Stimulated activated CD4-positive, alpha-beta T cell treated with anti-CD3 and anti-CD28 coated beads, TNF-alpha, amount 100 ng/mL, for 24 hours (primary cell): ENCODE data around the gene RAB29.
"Not testable (repeated sequence)": the region's sequence is repeated elsewhere in the genome, so short reads cannot be mapped to it uniquely, and the experiment has no call there.

Experiments used
- DNase-seq, 3 experiments: peaks; one replicate each; pipeline ENCODE4 v3.0.0-alpha.2; 2020; ENCODE audit warnings: low read depth in 3 of 3

RAB29 gene, protein sequence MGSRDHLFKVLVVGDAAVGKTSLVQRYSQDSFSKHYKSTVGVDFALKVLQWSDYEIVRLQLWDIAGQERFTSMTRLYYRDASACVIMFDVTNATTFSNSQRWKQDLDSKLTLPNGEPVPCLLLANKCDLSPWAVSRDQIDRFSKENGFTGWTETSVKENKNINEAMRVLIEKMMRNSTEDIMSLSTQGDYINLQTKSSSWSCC

DNA sequence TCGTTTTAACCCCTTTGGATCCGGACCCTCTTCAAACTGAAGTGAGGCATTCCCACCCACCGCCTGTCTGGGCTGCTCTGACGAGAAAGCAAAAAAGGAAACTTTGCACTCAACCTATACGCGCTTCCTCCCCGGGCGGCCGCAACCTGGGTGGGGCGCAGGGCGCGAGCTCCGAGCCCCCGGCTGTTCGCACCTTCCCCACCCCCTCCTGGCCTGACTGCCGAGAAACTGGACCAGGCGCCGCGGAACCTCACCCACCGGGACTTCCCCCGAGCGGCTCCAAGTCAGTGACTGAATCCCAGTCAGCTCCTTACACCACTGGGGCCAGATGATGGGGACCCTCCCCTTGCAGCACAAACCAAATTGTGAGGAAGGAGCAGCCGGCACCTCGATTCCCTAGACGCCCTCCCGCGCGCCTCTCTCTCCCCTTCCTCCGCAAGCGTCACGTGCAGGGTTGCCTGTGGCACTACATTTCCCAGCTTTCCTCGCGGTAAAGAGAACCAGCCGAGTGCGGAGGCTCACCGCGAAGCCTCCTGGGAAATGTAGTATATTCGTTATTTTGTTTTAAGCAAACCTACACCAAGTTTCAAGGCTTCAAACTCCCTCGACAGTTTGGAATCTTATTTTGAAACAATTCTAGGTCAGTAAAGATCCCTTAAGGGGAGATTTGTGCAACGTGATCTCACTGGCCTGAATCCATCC is at the start of gene RAB29:
RAB29 (minus strand) TSS at position 468 of the 702 bp plus-strand sequence. CDS start 526 bp downstream, outside the sequence.
- DNase-seq: peak; percentile 67 to 79 (median 74)

DNA sequence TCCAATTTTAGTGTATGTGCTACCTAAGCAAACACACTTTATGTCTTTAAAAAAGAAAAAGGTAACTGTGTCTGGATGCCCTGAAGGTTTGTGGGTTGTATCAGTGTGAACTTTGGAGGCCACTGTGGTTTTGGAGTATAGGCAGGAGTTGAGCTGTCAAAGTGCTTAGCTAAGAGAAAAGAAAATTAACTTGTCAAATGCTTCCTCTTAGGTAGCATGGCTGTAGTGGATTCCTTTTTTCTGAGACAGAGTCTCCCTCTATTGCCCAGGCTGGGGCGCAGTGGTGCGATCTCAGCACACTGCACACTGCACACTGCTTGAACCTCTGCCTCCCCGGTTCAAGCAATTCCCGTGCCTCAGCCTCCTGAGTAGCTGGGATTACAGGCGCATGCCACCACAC is 48.9 kb upstream of the RAB29 start:
- no peak for DNase-seq

DNA sequence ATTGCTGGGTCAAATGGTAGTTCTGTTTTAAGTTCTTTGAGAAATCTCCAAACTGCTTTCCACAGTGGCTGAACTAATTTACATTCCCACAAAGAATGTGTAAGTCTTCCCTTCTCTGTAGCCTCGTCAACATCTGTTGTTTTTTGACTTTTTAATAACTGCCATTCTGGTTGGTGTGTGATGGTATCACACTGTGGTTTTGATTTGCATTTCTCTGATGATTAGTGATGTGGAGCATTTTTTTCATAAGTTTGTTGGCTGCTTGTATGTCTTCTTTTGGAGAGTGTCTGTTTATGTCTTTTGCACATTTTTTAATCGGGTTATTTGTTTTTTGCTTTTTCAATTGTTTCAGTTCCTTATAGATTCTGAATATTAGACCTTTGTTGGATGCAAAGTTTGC is 48.0 kb upstream of the RAB29 start:
- DNase-seq: not testable (repeated sequence)

DNA sequence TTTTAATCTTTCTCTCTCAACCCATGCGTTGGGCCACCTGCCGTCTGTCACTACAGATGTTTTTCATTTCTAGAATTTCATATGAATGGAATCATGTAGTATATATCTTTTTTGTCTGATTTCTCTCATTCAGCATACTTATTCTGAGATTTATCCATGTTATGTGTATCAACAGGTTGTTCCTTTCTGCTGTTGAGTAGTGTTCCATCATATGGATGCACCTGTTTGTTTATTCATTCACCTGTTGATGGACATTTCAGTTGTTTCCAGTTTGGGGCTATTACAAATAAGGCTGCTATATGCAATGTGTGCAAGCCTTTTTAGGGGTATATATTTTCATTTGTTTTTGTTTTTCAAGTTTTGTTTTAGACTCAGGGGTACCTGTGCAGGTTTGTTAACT is 47.1 kb upstream of the RAB29 start:
- no peak for DNase-seq

DNA sequence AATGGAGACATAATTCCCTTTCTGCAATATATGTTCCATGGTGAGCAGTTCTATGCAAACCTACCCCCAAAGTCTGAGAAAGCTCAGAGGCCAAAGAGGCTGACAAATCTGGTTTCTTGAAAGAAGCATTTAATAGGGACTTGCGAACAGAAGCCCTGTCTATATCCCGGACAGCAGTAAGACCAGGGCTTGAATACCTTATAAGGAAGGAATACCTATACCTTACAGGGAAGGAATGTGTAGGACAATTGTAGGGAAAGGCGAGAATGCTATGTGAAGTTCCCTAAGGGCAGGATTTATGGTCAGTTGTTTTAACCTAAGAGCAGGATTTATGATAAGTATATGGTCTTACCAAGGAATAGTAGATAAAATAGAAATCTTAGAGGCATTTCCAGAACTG is 42.7 kb upstream of the RAB29 start:
- no peak for DNase-seq

DNA sequence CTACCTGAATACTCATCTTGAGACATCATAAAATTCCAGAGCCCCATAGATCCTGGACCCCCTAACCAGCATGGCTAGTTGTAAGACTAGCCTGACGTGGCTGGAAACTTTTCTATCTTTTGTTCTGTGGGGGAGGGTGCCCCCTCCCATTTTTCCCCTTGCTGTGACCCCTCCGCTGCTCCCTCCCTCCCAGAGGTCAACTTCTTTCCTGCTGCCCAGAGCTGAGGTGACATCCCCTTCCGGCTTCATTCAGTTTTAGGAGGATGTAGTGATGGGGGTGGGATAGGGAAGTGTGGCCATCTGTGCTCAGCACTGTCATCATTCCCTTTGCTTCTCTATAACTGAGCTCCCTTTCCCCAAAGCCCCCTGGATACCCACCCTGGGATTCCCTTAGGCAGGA is 42.1 kb upstream of the RAB29 start:
- no peak for DNase-seq

DNA sequence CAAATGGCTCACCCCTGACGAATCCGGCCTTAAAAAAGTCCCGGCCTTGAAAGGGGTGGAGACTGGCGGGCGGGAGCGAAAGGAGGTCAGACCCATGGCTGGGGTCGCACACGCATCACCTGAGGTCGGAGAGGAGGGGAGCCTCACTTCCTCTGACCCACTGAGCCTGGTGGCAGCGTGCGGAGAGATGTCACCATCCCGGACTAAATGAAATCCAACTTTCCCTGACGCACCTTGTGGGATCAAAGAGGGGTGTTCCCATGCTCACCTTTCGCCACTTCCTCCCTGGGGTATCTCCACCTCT is 38.4 kb upstream of the RAB29 start:
- no peak for DNase-seq

DNA sequence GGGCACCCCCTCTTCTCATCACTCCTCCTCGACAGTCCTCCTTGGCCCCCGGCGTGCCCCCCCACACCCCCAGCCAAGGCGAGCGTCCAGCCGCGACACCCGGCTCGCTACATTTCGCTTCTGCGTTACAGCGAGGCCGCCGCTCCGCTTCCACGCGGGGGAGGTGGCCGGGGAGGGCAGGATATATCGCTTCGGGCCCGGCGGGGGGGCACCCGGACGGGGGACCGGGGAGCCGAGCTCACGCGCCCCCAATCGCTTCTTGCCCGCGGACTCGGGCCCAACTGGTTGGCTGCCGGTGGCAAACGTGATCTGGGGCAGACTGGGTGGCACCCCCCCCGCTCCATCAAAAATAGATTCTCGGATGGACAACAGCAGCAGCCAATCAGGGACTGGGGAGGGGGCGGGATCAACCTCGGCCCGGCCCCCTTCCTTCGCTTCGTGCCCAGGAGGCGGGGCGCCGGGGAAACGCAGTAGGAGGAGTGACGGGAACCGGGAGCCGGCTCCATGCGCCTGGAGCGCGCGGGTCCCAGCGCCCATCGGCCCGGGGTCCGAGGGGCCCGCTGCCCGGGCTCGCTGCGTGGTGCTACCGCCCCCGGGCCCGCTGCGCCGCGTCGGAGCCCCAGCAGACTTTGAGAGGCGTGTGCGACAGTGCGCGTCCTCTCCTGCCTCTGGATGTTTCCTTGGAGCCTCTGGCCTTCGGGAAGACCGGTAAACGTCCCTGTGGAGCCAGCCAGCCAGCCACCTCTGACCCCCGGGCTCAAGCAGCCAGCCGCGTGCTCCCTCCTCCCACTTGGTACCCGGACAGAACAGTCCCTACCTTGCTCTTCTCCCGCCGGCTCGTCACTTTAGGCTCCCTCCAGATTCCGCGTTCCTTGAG is 37.8 kb upstream of the RAB29 start, which contains the start of gene SLC41A1:
SLC41A1 (minus strand) TSS at position 321 of the 877 bp plus-strand sequence. CDS start 2,757 bp downstream, outside the sequence.
- peak; percentile 76 to 89 (median 78) for DNase-seq

DNA sequence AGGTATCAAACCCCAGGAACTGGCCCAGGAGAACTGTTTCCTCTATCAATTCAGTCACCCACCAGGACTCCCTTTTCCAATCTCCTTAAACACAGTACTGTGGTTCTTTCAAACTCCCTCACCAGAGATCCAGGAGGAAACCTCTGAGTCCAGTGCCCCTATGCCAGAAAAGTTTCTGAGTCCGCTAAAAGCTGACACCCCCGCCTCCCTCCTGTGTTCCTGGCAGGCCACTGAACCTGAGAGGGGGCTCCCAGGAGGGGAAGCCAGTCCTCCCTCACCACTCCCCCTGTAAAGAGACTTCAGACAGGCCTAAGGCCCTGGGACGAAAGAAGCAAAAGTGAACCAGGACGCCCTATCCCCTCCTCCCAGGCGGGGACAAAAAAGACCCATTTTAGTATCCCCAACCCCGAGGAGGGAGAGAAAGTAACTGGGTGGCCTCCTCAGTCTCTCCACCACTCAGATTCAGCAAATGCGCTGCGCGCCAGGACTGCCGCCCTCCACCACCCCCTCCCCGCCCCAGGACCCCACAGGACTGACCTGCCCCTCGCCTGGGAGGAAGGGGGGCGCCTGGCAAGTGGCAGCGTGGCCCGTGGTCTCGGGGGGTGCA is 37.1 kb upstream of the RAB29 start:
- DNase-seq: peak in 1 of 3 experiments; percentile 4

DNA sequence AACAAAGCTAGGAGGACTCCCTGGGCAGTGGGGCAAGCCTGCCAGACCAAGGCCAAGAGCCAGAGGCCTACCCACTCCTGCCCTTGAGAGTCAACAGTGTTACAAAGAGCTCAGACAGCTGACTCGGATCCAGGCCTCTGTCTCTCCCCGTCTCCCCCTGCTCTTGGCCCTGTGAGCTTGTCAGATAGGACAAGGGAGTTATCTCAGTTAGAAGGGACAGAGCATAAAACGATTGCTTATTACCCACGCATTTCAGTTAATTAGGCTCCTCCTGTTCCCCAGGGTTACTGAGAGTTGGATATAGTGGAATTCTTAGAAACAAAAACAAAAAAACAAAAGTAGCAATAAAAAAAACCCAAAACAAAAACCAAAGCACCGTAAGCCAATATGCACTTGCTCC is 36.4 kb upstream of the RAB29 start:
- DNase-seq: no peak

DNA sequence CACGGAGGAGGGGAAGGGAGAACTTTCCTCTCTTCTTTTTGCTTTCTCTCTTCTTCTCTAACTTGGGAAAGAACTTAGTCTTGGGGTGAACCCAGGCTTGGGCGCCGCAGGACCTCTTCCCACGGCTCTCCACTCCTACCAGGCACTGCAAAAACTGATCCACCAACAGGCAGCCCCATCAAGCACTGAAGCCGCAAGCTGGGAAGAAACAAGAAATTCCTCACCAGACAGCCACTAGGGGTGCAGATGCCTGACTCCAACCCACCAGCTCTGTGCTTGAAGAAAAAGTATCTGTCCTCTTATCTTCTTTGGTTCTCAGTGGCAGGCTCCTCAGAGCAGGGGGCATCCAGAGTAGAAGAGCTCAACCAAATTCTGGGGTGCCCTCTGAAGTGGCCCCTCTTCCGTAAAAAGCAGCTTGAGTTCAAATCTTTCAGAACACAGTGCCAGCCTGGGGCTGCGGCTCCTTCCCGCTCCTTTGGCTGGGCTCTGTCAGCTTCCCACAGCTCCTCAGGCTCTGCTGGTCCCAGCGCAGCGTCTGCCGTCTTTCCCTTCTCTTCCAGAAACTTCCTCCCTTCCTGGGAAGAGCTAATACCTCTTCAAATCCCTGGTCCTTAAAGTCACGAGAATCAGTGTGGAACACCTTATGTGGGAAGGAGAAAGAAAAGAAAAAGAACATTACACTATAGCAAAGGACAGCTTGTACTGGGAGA is 35.3 kb upstream of the RAB29 start:
- DNase-seq: no peak

DNA sequence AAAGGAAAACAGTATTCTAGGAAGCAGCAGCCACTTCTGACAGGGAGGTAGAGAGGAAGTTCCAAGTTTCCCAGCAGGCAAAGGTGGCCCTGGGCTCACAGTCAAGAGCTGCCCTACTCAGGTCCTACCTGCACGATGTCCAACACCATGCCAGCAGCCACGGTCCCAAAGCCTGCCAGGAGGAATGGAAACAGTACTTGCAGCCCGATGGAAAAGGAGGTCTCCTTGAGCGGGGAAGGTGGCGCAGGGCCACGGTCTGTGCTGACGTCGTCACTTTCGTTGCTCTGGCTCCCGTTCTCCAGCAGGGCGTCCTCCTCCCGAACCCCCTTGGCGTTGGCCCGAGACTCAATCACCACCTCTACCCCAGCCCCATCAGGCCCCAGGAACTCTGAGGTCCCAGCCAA is 34.7 kb upstream of the RAB29 start:
- DNase-seq: no peak

DNA sequence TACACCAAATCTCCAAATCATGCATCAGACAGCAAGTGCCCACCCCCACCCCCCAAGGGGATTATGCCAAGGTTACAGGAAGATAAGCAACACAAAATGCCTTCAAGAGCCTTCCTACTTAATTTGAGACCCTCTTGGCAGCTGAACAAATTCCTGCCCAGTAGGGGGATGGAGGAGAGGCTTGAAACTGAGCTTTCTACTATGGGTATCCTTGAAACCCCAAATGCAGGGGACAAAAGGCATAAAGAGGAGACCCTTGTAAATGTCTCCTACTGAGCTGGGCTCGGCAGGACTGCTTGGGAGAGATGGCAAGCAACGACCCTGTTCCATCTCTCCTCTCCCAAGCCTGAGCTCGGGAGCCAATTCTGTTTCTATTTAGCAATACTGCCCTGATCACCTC is 34.2 kb upstream of the RAB29 start:
- no peak for DNase-seq

DNA sequence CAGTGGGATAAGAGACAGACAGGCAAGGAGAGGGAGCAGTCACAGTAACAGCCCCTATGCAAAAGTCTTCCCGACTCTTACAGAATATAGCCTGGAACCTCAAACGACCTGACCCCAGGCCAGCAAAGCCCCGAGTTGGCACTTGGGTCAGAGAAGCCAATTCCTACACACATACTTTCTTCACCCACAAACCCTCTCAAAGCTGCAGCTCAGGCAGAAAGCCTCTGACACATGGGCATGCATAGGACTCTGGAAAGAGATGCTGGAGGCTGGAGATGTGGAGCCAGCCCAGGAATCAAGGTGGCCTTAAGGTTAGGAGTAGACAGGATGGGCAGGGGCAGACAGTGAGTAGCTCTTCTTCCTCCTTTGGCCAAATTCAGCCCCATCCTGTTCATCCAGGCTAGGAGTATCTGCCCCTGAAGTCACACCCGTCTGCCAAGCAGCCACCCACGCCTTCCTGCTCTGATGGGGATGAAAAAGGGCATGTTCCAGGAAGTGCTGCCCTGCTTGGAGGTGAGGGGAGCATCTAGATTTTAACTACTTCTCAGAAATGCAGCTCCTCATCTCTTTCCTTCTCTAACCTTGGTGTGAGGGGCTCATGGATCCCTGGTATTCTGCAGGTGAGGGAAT is 29.9 kb upstream of the RAB29 start:
- DNase-seq: peak in 1 of 3 experiments; percentile 55

DNA sequence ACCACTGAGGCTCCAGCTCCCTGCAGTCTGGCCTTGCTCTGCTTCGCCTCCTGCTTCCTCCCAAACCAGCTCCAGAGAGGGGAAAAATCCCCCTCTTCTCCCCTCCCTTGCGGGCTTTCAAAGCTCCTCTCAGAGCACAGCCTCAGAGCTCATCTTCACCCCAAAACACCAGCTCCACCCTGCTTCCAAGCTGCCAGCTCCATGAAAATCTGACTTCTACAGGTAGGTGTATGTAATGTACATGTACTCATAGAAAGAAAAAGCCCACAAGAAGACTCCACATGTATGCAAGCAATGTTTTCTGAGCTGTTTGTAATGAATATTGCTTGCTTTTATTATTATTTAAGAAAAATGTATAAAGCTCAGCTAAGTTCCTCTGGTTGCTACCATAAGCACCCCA is 29.3 kb upstream of the RAB29 start:
- no peak for DNase-seq

DNA sequence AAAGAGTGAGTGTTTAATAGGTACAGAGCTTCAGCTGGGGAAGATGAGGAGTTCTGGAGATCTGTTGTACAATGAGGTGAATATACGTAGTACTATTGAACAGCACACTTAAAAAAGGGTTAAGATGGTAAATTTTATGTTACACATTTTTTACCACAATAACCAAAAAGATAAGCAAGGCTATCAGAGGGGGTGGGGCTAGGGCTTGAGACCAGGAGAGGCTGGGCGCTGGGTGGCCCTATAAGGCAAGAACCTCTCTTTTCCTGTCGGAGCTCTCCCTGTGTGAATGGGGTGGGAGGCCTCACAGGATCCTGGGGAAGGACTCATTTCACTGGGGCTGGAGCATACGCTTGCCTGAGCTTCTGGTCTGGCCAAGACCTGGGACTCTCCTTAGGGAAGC is 28.7 kb upstream of the RAB29 start:
- DNase-seq: no peak

DNA sequence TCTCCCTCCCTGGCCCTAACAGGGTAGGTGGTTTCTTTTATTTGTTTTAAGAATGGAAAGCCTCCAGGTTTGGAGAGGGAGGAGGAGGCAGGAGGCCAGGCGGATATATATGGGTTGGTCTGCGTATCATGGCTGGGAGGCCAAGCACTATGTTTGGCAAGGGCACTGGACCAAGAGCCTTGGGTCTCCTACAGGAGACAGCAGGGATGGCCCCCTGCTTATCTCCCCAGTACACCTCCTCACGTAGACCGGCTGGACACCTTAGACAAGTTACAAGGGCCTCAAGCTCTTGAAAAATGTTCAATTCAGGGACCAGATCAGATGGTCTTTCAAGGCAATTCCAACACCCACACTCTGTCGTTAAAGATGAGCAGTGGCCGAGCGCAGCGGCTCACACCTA is 26.8 kb upstream of the RAB29 start:
- no peak for DNase-seq

DNA sequence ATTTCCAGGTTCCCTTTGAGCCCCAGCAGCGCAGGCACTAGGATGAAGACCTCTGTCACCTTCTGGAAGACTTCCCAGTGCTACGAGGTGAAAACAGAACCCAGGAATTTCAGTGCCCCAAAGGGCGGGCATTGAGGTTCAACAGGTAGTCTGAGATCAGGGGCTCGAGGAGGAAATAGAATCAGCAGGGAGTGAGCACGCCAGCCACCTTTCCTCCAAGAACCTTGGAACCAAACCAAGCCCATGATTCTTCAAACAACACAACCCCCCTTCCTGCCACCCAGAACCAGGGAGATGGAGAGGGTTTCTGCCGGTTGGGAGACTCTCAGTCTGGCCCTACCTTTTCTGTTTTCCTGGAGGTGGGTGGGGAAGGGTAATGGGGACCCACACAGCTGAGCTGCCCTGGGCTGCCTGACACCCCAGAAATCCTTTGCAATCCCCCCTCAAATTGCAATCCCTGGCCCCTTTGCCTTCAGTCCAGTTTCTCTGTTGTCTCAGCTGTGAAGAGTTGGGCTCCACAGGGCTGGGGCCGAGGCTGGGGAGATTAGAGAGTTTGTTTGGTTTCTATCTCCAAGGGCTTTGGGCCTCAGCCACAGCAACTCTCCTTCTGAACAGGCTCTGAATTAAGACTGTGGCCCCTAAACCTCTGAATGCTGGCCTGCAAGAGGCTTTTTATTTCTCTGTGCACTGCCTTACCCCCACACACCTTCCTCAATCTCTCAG is 25.9 kb upstream of the RAB29 start:
- DNase-seq: no peak

DNA sequence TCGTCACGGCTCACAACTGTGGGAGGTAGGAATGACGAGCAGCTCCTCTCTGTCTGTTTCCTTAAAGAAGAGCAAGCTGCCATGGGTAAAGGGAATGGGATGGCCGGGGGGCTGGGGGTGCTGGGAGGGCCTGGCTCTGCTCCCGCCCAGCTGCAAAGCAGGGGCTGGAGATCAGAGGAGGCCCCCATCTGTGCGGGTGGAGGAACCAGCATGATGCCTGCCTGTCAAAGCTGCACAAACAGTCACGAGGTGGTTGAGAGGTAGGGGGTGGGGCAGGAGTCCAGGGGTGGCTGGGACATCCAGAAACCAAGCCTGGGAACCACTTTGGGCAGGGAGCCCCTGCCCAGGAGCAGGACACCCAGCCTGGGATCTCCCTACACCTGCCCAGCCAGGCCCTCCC is 25.1 kb upstream of the RAB29 start:
- DNase-seq: no peak

DNA sequence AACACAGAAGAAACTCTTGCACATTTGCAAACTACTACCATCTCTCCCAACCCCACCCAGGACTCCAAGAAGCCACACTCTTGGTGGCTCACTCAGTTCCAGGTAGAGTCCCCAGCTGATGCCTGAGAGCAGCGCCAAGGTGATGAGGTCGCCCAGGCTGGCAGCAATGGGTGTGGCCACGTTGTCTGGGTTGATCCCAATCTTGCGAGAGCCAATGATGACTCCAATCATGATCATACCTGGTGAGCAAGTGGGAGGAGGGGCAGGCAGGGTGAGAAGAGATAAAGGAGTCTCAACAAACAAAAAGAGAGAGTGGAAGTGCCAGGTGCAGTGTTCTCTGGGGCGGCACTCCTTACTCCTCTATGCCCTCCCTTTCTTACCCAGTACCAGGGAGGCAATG is 23.3 kb upstream of the RAB29 start:
- no peak for DNase-seq

DNA sequence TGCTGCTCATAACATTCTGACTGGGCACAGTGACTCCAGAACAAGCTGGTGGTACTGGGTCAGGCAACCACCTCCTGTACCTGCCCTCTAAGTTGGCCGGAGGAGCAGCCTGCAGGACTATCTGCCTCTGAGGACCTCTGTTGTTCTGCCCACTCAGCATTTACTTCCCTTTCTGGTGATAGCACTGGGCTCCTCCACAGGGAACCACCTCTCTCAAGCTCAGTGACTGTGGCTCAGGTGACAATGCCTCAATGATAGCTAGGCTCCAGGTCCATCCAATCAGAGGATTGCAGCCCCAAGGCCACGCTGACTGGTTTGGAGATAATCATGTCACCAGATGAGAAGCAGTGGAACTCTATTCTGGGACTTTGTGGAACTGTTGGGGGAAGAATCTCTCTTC is 21.9 kb upstream of the RAB29 start:
- DNase-seq: no peak
